ES-I3 (cell line): ENCODE results near the gene UPP1.
A peak's percentile ranks its signal among the peaks of the same experiment; 100 is the strongest.
"Not testable (repeated sequence)": the region's sequence is repeated elsewhere in the genome, so short reads cannot be mapped to it uniquely, and the experiment has no call there.

Source experiments
- H3K36me3 ChIP-seq: 2 replicates; pipeline ENCODE4 v1.6.1; 2013; ENCODE audit warnings: mild to moderate bottlenecking, low read length, control low read depth, moderate library complexity; ENCODE audit not compliant: insufficient read depth
- H3K4me1 ChIP-seq: 2 replicates; pipeline ENCODE4 v1.6.1; 2013; ENCODE audit warnings: mild to moderate bottlenecking, control low read depth, low read length; ENCODE audit not compliant: insufficient read depth
- H3K9ac ChIP-seq: 2 replicates; pipeline ENCODE4 v1.6.1; 2013; ENCODE audit warnings: low read depth, mild to moderate bottlenecking, low read length, moderate library complexity
- H3K9me3 ChIP-seq: 2 replicates; pipeline ENCODE4 v1.6.1; 2013; ENCODE audit warnings: mild to moderate bottlenecking, low read length, moderate library complexity; ENCODE audit not compliant: control insufficient read depth, insufficient read depth

The UPP1 gene

GRCh38 chr7:48067475-48067874 is 21.6 kb upstream of the UPP1 start:
- Histone ChIP-seq H3K9ac (no peak overlapping the region), H3K4me1 (no peaks in the 10 kb centered on the region), H3K36me3 (no peaks in the 10 kb centered on the region), H3K9me3 (peaks cover 9% of the 10 kb centered on the region)

- 0 out of 2 replicates have a peak, but pooled peaks cover 3% of the 10 kb centered on the region for H3K4me1 ChIP-seq
- peaks cover 7% of the 10 kb centered on the region; the same call in 1 of the 2 replicates for H3K9me3 ChIP-seq
- H3K9ac ChIP-seq, result no peak overlapping the region
- H3K36me3 ChIP-seq, result no peaks in the 10 kb centered on the region
Measured at GRCh38 chr7:48074204-48074654, 14.8 kb upstream of the UPP1 start.

- H3K36me3 ChIP-seq, result no peaks in the 10 kb centered on the region
- peaks cover 4% of the 10 kb centered on the region for H3K4me1 ChIP-seq
- 0 out of 2 replicates have a peak, but pooled peaks cover 2% of the 10 kb centered on the region for H3K9me3 ChIP-seq
- H3K9ac ChIP-seq, result no peak overlapping the region
Measured at GRCh38 chr7:48077423-48077822, 11.6 kb upstream of the UPP1 start.

GRCh38 chr7:48078470-48078869 is 10.6 kb upstream of the UPP1 start:
- no peak overlapping the region for H3K9ac ChIP-seq
- H3K9me3 ChIP-seq, result 0 out of 2 replicates have a peak, but pooled peaks cover 2% of the 10 kb centered on the region
- H3K4me1 ChIP-seq, result peaks cover 14% of the 10 kb centered on the region
- H3K36me3 ChIP-seq, result no peaks in the 10 kb centered on the region

GRCh38 chr7:48082378-48082777 is 6.7 kb upstream of the UPP1 start:
- H3K9me3 ChIP-seq, H3K9ac ChIP-seq, H3K36me3 ChIP-seq: not testable (repeated sequence)
- H3K4me1 ChIP-seq, result peaks cover 41% of the 10 kb centered on the region

GRCh38 chr7:48083114-48083830 is 5.8 kb upstream of the UPP1 start:
- Histone ChIP-seq H3K4me1 (peaks cover 42% of the 10 kb centered on the region), H3K9ac (no peak overlapping the region), H3K36me3 (no peaks in the 10 kb centered on the region), H3K9me3 (no peaks in the 10 kb centered on the region)

- peaks cover under 1% of the 10 kb centered on the region; the same call in 1 of the 2 replicates for H3K36me3 ChIP-seq
- peaks cover 42% of the 10 kb centered on the region for H3K4me1 ChIP-seq
- H3K9me3 ChIP-seq, result no peaks in the 10 kb centered on the region
- no peak overlapping the region for H3K9ac ChIP-seq
Measured at GRCh38 chr7:48084727-48085432, 4.2 kb upstream of the UPP1 start.

- Histone ChIP-seq H3K36me3 (peaks cover 6% of the 10 kb centered on the region), H3K9ac (peak overlapping the region; percentile 23; the same call in 1 of the 2 replicates), H3K9me3 (no peaks in the 10 kb centered on the region), H3K4me1 (peaks cover 42% of the 10 kb centered on the region)
Measured at GRCh38 chr7:48085433-48085791, 3.7 kb upstream of the UPP1 start.

- Histone ChIP-seq H3K9ac (peak overlapping the region; percentile 23; the same call in 1 of the 2 replicates), H3K4me1 (peaks cover 42% of the 10 kb centered on the region), H3K9me3 (no peaks in the 10 kb centered on the region), H3K36me3 (peaks cover 10% of the 10 kb centered on the region)
Measured at GRCh38 chr7:48085942-48086341, 3.1 kb upstream of the UPP1 start.

GRCh38 chr7:48087349-48087748 is 1.7 kb upstream of the UPP1 start:
- Histone ChIP-seq H3K9me3 (no peaks in the 10 kb centered on the region), H3K9ac (peak overlapping the region; percentile 95), H3K4me1 (peaks cover 52% of the 10 kb centered on the region), H3K36me3 (peaks cover 23% of the 10 kb centered on the region)

GRCh38 chr7:48088559-48089045 is 463 bp upstream of the UPP1 start:
- H3K9me3 ChIP-seq, result no peaks in the 10 kb centered on the region
- peaks cover 46% of the 10 kb centered on the region for H3K4me1 ChIP-seq
- peaks cover 36% of the 10 kb centered on the region for H3K36me3 ChIP-seq
- H3K9ac ChIP-seq, result peak overlapping the region; percentile 95

- Histone ChIP-seq H3K9me3 (no peaks in the 10 kb centered on the region), H3K4me1 (peaks cover 38% of the 10 kb centered on the region), H3K9ac (peak overlapping the region; percentile 89), H3K36me3 (peaks cover 47% of the 10 kb centered on the region)
Measured at GRCh38 chr7:48090095-48090805, 1.2 kb downstream of the UPP1 start.

- peaks cover 59% of the 10 kb centered on the region for H3K36me3 ChIP-seq
- peaks cover 23% of the 10 kb centered on the region for H3K4me1 ChIP-seq
- no peaks in the 10 kb centered on the region for H3K9me3 ChIP-seq
- H3K9ac ChIP-seq, result peak overlapping the region; percentile 89
Measured at GRCh38 chr7:48091506-48092433, 2.7 kb downstream of the UPP1 start.
